GM21825 (cell line): Measurements from ENCODE around the gene EXD3.

Experiments
- ATAC-seq: cut with Tn5 transposase; IDR thresholded peaks from one replicate; pipeline ENCODE4 v1.9.1; 2021; ENCODE audit warnings: mild to moderate bottlenecking, moderate library complexity; ENCODE audit not compliant: unreplicated experiment

Gene EXD3

GRCh38 chr9:137278061-137278701, 144.8 kb downstream of the EXD3 start:
- ATAC-seq = peak; percentile 4

- peak; percentile 71 for ATAC-seq
These were observed 145.5 kb downstream of the EXD3 start, which contains the start of gene TOR4A for GRCh38 chr9:137277329-137278041. TSS of gene TOR4A (plus strand) at chr9:137277726. CDS start at chr9:137278690, 964 bp downstream.

- ATAC-seq = no peak
These were observed 146.3 kb downstream of the EXD3 start for GRCh38 chr9:137276473-137277328.

GRCh38 chr9:137275588-137276472, 147.1 kb downstream of the EXD3 start:
- no peak for ATAC-seq

GRCh38 chr9:137275203-137275587, 147.8 kb downstream of the EXD3 start:
- ATAC-seq = no peak

- ATAC-seq = no peak
These were observed 149.2 kb downstream of the EXD3 start for GRCh38 chr9:137273611-137274320.

GRCh38 chr9:137273095-137273490, 149.9 kb downstream of the EXD3 start:
- no peak for ATAC-seq

GRCh38 chr9:137272241-137273094, 150.5 kb downstream of the EXD3 start:
- ATAC-seq = no peak

- ATAC-seq = no peak
These were observed 151.3 kb downstream of the EXD3 start for GRCh38 chr9:137271696-137272076.

GRCh38 chr9:137270929-137271695, 151.8 kb downstream of the EXD3 start:
- ATAC-seq = no peak

GRCh38 chr9:137269231-137269772, 153.7 kb downstream of the EXD3 start:
- ATAC-seq = no peak

- ATAC-seq = no peak
These were observed 154.3 kb downstream of the EXD3 start for GRCh38 chr9:137268538-137269201.

- ATAC-seq = no peak
These were observed 155.0 kb downstream of the EXD3 start for GRCh38 chr9:137267933-137268355.

GRCh38 chr9:137266585-137267453, 156.1 kb downstream of the EXD3 start:
- ATAC-seq = no peak

GRCh38 chr9:137266162-137266527, 156.8 kb downstream of the EXD3 start:
- no peak for ATAC-seq

- ATAC-seq = no peak
These were observed 157.3 kb downstream of the EXD3 start for GRCh38 chr9:137265496-137266161.
